ENCODE results near the gene DDX41.
"Not testable (repeated sequence)": the region's sequence is repeated elsewhere in the genome, so short reads cannot be mapped to it uniquely, and the experiment has no call there.

DNA sequence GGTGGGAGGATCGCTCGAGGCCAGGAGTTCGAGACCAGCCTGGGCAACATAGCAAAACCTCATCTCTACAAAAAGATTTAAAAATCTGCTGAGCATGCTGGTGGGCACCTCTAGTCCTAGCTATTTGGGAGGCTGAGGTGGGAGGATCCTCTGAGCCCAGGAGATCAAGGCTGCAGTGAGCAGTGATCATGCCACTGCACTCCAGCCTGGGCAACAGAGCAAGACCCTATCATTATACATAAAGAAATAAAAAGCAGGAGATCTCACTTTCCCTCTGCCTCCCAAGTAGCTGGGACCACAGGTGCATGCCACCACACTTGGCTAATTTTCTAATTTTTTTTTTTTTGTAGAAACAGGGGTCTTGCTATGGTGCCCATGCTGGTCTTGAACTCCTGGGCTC, 31.0 kb downstream of the DDX41 start:
- TF ChIP-seq, protein P1, sequence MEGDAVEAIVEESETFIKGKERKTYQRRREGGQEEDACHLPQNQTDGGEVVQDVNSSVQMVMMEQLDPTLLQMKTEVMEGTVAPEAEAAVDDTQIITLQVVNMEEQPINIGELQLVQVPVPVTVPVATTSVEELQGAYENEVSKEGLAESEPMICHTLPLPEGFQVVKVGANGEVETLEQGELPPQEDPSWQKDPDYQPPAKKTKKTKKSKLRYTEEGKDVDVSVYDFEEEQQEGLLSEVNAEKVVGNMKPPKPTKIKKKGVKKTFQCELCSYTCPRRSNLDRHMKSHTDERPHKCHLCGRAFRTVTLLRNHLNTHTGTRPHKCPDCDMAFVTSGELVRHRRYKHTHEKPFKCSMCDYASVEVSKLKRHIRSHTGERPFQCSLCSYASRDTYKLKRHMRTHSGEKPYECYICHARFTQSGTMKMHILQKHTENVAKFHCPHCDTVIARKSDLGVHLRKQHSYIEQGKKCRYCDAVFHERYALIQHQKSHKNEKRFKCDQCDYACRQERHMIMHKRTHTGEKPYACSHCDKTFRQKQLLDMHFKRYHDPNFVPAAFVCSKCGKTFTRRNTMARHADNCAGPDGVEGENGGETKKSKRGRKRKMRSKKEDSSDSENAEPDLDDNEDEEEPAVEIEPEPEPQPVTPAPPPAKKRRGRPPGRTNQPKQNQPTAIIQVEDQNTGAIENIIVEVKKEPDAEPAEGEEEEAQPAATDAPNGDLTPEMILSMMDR (IDR thresholded peaks at IDR 0.05): not testable (repeated sequence)
- TF ChIP-seq, protein P2, sequence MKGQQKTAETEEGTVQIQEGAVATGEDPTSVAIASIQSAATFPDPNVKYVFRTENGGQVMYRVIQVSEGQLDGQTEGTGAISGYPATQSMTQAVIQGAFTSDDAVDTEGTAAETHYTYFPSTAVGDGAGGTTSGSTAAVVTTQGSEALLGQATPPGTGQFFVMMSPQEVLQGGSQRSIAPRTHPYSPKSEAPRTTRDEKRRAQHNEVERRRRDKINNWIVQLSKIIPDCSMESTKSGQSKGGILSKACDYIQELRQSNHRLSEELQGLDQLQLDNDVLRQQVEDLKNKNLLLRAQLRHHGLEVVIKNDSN (CRISPR knock-in tag; IDR thresholded peaks at IDR 0.05): not testable (repeated sequence)
- not testable (repeated sequence) for TF ChIP-seq ESRRA (CRISPR knock-in tag; IDR thresholded peaks at IDR 0.05; ENCODE audit: borderline replicate concordance); TCF7 (CRISPR knock-in tag; IDR thresholded peaks at IDR 0.05; ENCODE audit: low read depth); CBFB (CRISPR knock-in tag; IDR thresholded peaks at IDR 0.05; ENCODE audit: low read depth)
- TF ChIP-seq, protein P3, sequence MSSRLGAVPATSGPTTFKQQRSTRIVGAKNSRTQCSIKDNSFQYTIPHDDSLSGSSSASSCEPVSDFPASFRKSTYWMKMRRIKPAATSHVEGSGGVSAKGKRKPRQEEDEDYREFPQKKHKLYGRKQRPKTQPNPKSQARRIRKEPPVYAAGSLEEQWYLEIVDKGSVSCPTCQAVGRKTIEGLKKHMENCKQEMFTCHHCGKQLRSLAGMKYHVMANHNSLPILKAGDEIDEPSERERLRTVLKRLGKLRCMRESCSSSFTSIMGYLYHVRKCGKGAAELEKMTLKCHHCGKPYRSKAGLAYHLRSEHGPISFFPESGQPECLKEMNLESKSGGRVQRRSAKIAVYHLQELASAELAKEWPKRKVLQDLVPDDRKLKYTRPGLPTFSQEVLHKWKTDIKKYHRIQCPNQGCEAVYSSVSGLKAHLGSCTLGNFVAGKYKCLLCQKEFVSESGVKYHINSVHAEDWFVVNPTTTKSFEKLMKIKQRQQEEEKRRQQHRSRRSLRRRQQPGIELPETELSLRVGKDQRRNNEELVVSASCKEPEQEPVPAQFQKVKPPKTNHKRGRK (CRISPR knock-in tag; IDR thresholded peaks at IDR 0.05; ENCODE audit: borderline replicate concordance): not testable (repeated sequence)

All from WTC11 (cell line).